NT2/D1 (cell line): Measurements from ENCODE around the gene IQSEC1.

Experiments used
- DNase-seq: peaks from one replicate; pipeline ENCODE4 v3.0.0-alpha.2; 2011; ENCODE audit warnings: low read depth, low spot score
- H3K27me3 ChIP-seq: 2 replicates; pipeline ENCODE4 v1.6.0; 2011; ENCODE audit warnings: mild to moderate bottlenecking; ENCODE audit not compliant: insufficient read length, insufficient read depth
- H3K36me3 ChIP-seq: 2 replicates; pipeline ENCODE4 v1.6.1; 2011; ENCODE audit warnings: mild to moderate bottlenecking, low read length, mixed read lengths; ENCODE audit not compliant: insufficient read depth, insufficient read length
- H3K4me1 ChIP-seq: 2 replicates; pipeline ENCODE4 v1.5.1; 2011; ENCODE audit not compliant: insufficient read depth, insufficient read length
- H3K4me3 ChIP-seq: 2 replicates; pipeline ENCODE4 v1.5.1; 2011; ENCODE audit warnings: low read depth; ENCODE audit not compliant: insufficient read length
- H3K9ac ChIP-seq: 2 replicates; pipeline ENCODE4 v1.6.0; 2011; ENCODE audit warnings: low read depth; ENCODE audit not compliant: insufficient read length
- H3K9me3 ChIP-seq: 2 replicates; pipeline ENCODE4 v1.5.1; 2011; ENCODE audit warnings: mild to moderate bottlenecking, low read length; ENCODE audit not compliant: insufficient read depth
- SUZ12 ChIP-seq: IDR thresholded peaks from 2 replicates; pipeline ENCODE4 v1.6.1; 2011; ENCODE audit not compliant: insufficient read length, insufficient read depth; ENCODE audit errors: extremely low read depth
- YY1 ChIP-seq: IDR thresholded peaks from 2 replicates; pipeline ENCODE4 v1.6.1; 2011; ENCODE audit not compliant: insufficient read length, insufficient read depth
- ZNF274 ChIP-seq: IDR thresholded peaks from 2 replicates; pipeline ENCODE4 v1.6.1; 2011; ENCODE audit warnings: mild to moderate bottlenecking, low read depth, low read length

Gene IQSEC1

GRCh38 chr3:12986521-12986920, 86.7 kb downstream of the IQSEC1 start:
- H3K9me3 ChIP-seq, result peaks cover 9% of the 10 kb centered on the region; the same call in 1 of the 2 replicates
- no peak for DNase-seq
- H3K36me3 ChIP-seq, result peaks cover 3% of the 10 kb centered on the region
- H3K4me3 ChIP-seq, result no peak overlapping the region
- TF ChIP-seq SUZ12 (no peak), YY1 (no peak), ZNF274 (no peak)
- peaks cover 24% of the 10 kb centered on the region for H3K4me1 ChIP-seq
- H3K27me3 ChIP-seq, result no peaks in the 10 kb centered on the region
- H3K9ac ChIP-seq, result no peak overlapping the region

- no peak for DNase-seq
- TF ChIP-seq ZNF274, result no peak
- no peak for TF ChIP-seq YY1
- TF ChIP-seq SUZ12, result no peak
- Histone ChIP-seq H3K27me3 (no peaks in the 10 kb centered on the region), H3K36me3 (peaks cover 3% of the 10 kb centered on the region), H3K4me1 (peaks cover 20% of the 10 kb centered on the region), H3K9me3 (peaks cover 9% of the 10 kb centered on the region; the same call in 1 of the 2 replicates), H3K4me3 (no peak overlapping the region), H3K9ac (no peak overlapping the region)
Measured at GRCh38 chr3:12986031-12986430, 87.2 kb downstream of the IQSEC1 start.

DNA sequence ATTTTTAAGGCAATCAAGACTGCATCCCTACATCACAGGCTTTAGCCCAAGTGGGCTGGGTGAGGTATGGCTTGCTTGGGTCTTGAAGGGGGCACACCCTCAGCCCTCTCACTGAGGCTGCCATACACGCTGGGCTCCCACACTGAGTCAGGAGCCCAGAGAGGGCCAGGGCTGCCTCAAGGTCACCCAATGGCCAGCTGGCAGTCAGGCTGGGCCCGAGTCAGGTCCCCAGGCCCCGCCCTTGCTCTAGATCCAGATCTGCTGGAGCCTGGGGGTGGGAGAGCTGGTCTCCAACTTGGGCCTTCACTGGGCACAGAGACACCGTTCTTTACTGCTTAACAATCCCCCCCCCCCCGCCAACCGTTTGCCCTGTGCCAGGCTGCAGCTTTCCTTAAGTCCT, 88.1 kb downstream of the IQSEC1 start:
- Histone ChIP-seq H3K9me3 (peaks cover 9% of the 10 kb centered on the region; the same call in 1 of the 2 replicates), H3K36me3 (peaks cover 4% of the 10 kb centered on the region), H3K4me3 (no peak overlapping the region), H3K4me1 (peaks cover 21% of the 10 kb centered on the region), H3K9ac (no peak overlapping the region), H3K27me3 (no peaks in the 10 kb centered on the region)
- TF ChIP-seq ZNF274 (no peak), YY1 (no peak), SUZ12 (no peak)
- DNase-seq, result no peak

- Histone ChIP-seq H3K4me1 (peaks cover 19% of the 10 kb centered on the region), H3K36me3 (peaks cover 9% of the 10 kb centered on the region), H3K27me3 (no peaks in the 10 kb centered on the region), H3K9me3 (peaks cover 9% of the 10 kb centered on the region; the same call in 1 of the 2 replicates), H3K9ac (peak overlapping the region; percentile 5), H3K4me3 (no peak overlapping the region)
- DNase-seq, result peak; percentile 75
- TF ChIP-seq SUZ12 (no peak), YY1 (no peak)
Measured at GRCh38 chr3:12984023-12984823, 89.0 kb downstream of the IQSEC1 start.

- H3K4me1 ChIP-seq, result peaks cover 19% of the 10 kb centered on the region
- TF ChIP-seq ZNF274, result no peak
- TF ChIP-seq SUZ12, result no peak
- TF ChIP-seq YY1, result no peak
- H3K36me3 ChIP-seq, result peaks cover 9% of the 10 kb centered on the region
- H3K9ac ChIP-seq, result peak overlapping the region; percentile 42
- peaks cover 9% of the 10 kb centered on the region; the same call in 1 of the 2 replicates for H3K9me3 ChIP-seq
- H3K4me3 ChIP-seq, result no peak overlapping the region
- no peak for DNase-seq
- no peaks in the 10 kb centered on the region for H3K27me3 ChIP-seq
Measured at GRCh38 chr3:12983319-12983718, 89.9 kb downstream of the IQSEC1 start.

GRCh38 chr3:12982619-12983101, 90.6 kb downstream of the IQSEC1 start:
- peak overlapping the region; percentile 42 for H3K9ac ChIP-seq
- H3K36me3 ChIP-seq, result peaks cover 9% of the 10 kb centered on the region
- no peaks in the 10 kb centered on the region for H3K27me3 ChIP-seq
- H3K9me3 ChIP-seq, result peaks cover 5% of the 10 kb centered on the region; the same call in 1 of the 2 replicates
- peaks cover 23% of the 10 kb centered on the region for H3K4me1 ChIP-seq
- H3K4me3 ChIP-seq, result no peak overlapping the region
- TF ChIP-seq SUZ12, result no peak
- no peak for TF ChIP-seq ZNF274
- no peak for TF ChIP-seq YY1
- no peak for DNase-seq

GRCh38 chr3:12981306-12982275, 91.6 kb downstream of the IQSEC1 start:
- H3K36me3 ChIP-seq, result peaks cover 8% of the 10 kb centered on the region
- H3K4me3 ChIP-seq, result no peak overlapping the region
- TF ChIP-seq YY1, result no peak
- TF ChIP-seq ZNF274, result no peak
- no peak for TF ChIP-seq SUZ12
- DNase-seq, result no peak
- H3K9me3 ChIP-seq, result no peaks in the 10 kb centered on the region
- peaks cover 18% of the 10 kb centered on the region for H3K4me1 ChIP-seq
- peak overlapping the region; percentile 23 for H3K9ac ChIP-seq
- H3K27me3 ChIP-seq, result no peaks in the 10 kb centered on the region
